HG02943 (cell line): Measurements from ENCODE around the gene RHPN2.
"Not testable (repeated sequence)": the region's sequence is repeated elsewhere in the genome, so short reads cannot be mapped to it uniquely, and the experiment has no call there.

ENCODE experiments used
- ATAC-seq: cut with Tn5 transposase; IDR thresholded peaks from one replicate; pipeline ENCODE4 v1.9.1; 2021; ENCODE audit warnings: mild to moderate bottlenecking, low read depth, moderate library complexity; ENCODE audit not compliant: unreplicated experiment

RHPN2 gene

GRCh38 chr19:33035461-33035860, 29.2 kb downstream of the RHPN2 start:
- ATAC-seq, result no peak

GRCh38 chr19:33032218-33032781, 32.4 kb downstream of the RHPN2 start:
- no peak for ATAC-seq

- ATAC-seq, result no peak
Observed at GRCh38 chr19:33029746-33030303, 34.9 kb downstream of the RHPN2 start.

DNA sequence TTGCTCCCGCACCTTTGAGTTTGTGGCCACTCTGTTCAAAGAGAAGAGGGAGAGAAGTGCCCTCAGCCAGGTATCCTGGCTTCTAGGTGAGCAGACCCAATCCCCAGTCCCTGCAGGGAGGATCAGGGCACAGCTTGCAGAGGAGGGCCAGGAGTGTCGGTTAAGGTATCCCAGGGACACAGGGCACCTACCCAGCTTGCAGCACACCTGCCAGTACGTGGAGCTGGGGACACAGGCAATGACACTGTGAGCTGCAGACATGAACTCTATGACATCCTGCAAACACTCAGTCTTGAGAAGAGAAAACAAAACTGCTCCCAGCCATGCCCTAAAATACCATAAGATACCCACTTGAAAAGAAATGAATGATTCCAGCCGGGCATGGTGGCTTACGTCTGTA, 38.1 kb downstream of the RHPN2 start:
- not testable (repeated sequence) for ATAC-seq

GRCh38 chr19:33025468-33026238, 39.0 kb downstream of the RHPN2 start:
- not testable (repeated sequence) for ATAC-seq

DNA sequence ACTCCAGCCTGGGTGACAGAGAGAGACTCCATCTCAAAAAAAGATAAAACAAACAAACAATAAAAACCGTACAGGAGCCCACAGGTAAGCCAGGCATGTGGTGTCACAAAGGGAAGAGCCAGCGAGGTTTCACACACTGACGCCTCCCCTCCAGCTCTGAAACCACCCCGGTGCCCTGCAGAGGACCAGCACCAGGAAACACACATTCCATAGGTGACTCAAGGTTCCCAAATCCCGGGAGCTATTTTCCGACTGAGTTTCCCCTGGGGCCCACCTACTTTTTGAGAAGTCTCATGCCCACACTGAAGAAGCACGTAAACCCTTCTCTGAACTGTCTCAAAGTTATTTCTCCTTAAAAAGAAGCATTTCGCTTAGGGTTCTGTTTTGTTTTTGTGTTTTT, 40.3 kb downstream of the RHPN2 start:
- no peak for ATAC-seq

DNA sequence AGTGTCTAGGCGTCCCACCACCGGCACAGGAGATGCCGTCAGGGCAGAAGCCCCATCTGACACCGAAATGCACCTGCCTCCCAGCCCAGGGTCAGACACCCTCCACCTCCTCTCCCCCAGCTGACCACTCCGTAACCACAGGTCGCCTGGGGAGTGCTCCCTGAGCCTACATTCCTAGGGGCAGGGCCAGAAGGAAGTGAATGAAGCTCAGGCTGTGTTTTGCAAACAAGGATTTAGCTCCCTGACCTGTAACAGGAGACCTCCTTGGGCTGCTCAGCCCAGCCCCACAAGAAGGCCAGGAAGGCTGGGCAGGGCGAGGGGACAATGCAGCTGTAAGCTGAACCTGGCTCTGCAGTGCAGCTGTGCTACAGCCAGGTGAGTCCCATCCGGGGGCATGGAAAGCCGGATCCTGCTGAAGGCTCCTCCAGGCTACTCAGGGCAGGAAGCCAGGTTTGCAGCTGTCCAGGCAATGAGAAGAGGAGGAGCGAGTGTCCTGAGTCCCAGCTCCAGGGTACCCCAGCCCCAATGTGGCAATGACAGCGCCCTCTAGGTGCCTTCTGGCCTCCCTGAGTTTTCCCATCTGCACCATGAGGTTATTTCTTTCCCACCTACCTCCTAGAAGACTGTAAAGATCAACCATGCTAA, 42.1 kb downstream of the RHPN2 start:
- no peak for ATAC-seq

- not testable (repeated sequence) for ATAC-seq
Observed at GRCh38 chr19:33010891-33011290, 53.8 kb downstream of the RHPN2 start.

GRCh38 chr19:33008738-33009137, 56.0 kb downstream of the RHPN2 start:
- ATAC-seq, result no peak

- ATAC-seq, result no peak
Observed at GRCh38 chr19:33005440-33005839, 59.2 kb downstream of the RHPN2 start.

DNA sequence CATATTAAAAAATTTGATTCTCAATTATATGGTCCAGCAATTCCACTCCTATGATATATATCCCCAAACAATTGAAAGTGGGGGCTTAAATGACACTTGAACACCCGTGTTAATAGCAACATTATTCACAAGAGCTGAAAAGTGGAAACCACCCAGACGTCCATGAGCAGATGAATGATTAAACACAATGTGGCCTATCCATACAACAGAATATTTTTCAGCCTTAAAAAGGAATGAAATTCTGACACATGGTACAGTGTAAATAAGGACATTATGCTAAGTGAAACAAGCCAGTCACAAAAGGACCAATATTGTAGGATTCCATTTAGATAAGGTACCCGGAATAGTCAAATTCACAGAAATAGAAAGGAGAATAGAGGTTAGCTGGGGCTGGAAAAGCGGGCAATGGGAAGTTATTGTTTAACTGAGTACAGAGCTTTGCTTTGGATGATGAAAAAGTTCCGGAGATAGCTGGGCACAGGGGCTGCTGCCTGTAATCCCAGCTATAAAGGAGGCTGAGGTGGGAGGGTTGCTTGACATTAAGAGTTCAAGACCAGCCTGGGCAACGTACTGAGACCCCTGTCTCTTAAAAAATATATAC, 61.2 kb downstream of the RHPN2 start:
- not testable (repeated sequence) for ATAC-seq

DNA sequence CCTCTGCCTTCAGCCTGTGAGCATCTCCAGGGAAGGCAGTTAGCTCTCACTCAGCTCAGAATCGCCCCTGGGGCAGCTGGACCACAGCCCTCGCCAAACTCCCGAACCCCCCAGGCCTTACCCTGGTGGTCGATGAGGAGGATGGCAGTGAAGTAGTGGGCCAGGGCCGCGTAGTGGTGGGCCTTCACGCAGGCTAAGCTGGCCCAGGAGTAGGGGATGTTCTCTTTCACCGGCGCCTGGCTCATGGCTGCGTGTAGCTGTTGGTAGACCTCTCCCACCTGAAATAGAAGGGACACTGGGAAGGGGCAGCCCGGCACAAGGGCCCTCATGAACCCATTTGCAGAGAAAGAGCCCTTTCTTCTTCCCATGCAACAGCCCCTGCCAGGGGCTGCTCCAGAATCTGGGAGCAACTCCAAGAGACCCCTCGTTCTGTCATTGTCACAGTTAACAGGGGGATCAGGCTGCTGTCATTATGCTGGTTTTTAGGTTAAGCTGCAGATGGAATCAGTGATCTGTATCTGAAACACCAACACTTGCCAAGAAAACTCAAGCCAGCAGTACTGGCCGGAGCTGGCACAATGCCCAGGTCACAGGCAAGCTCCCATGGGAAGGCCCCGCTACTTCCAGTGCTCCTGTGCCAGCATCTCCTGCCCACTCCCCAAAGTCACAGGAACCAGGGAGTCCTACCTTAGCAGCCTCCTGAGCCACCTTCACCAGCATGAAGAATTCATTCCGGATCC, 62.4 kb downstream of the RHPN2 start:
- ATAC-seq, result not testable (repeated sequence)

GRCh38 chr19:33000910-33001309, 63.8 kb downstream of the RHPN2 start:
- no peak for ATAC-seq

DNA sequence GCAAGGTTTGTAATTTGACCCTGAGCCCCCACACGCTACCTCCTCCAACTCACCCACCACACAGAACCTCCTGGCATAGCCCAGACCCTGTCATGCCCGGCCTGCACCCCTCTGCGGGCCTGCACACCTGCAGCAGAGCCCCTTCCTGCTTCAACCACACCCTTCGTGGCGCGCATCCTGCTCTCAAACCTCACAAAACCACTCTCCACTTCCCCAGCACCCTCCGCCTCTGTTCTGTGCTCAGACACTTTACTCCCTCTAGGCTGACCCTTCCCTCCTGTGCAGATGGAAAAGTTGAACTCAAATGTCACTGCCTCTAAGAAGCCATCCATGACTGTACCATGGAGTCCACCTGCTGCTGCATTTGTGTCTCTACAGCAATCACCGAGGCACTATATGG, 64.2 kb downstream of the RHPN2 start:
- no peak for ATAC-seq

DNA sequence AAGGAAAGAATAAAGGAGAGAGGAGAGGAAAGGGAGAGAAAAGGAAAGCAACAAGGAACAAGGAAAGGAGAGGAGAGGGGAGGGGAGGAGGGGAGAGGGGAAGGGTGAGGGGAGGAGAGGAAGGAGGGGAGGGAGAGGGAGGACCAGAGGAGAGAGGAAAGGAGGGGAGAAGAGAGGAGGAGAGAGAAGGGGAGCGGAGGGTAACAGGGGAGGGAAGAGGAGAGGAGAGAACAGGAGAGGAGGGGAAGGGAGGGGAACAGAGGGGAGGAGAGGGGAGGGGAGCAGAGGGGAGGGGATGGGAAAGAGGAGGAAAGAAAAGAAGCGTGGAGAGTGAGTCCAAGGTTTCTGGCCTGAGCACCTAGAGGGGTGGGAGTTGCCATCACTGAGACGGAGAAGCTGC, 66.0 kb downstream of the RHPN2 start:
- ATAC-seq, result no peak

DNA sequence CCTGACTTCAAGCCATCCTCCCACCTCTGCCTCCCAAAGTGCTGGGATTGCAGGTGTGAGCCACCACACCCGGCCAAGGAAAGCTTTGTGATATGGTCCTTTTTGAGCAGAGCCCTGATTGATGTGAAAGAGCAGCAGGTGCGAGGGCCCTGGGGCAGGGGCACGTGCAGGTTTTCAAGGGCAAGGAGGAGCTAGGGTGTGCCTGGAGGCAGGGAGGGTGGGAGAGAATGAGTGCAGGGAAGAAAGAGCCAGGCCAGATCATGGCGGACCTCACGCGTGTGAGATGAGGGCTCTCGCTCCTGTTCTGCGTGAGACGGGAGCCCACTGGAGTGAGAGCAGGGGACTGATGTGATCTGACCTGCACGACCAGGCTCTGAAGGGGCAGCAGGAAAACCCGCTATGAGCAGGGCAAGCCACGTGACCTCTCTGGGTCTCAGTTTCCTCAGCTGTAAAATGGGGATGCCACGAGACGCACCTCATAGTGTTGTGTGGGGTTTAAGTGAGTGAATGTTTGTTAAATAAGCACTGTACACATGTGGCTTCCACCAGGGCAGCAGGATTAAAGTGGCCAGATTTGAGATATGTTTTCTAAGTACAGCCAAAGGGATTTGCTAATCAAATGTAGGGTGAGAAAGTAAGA, 66.9 kb downstream of the RHPN2 start:
- ATAC-seq, result no peak

DNA sequence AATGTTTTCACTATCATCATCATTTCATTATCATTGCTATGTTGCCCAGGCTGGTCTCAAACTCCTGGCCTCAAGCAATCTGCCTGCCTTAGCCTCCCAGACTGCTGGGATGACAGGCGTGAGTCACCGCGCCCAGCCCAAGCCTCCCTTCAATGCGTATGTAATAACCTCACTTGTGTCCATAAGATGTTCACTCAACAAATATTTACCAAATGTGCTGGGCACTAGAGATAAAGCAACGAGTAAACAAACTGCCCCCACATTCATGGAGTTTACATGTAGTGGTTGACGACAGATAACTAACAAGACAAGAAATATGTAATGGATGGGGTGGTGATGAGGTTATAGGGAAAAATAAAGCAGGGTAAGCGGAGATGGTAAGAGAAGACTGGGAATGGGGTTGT, 67.6 kb downstream of the RHPN2 start:
- not testable (repeated sequence) for ATAC-seq

DNA sequence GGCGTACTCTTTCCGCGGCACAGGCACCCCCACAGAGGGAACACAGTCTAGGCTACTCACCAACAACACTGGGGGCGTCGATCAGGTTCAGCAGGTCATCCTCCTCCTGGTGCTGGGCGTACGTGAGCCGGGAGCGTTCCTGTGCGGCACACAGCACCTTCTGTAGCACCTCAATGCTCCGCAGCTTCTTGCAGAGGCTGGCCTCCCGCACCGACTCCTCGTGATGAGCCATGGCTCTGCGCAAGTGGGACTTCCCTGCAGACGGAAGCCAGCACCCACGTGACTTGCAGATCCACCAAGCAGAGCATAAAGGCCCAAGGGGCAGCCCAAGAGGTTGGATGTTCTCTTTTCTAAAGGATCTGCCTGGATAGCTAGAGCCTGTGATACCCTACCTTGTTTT, 68.7 kb downstream of the RHPN2 start:
- ATAC-seq, result not testable (repeated sequence)

GRCh38 chr19:32988724-32989123, 76.0 kb downstream of the RHPN2 start:
- no peak for ATAC-seq

DNA sequence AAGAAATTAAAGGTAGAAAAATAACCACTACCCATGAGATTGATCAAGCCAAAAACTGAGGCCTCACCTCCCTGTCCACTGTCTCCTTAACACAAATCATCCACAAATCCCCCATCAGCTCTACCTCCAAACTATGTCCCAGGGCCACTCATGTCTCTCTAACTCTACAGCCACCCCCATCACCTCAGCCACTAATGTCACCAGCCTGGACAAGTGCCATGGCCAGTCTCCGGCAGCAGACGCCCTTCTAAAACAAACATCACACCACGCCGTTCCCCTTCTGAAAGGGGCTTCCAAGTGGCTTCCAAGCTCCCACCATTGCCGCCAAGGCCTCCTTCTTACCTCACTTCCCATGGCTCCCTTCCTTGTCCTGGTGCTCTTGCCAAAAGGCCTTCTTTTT, 76.4 kb downstream of the RHPN2 start:
- ATAC-seq, result not testable (repeated sequence)
